CD4-positive, alpha-beta T cell (primary cell): Measurements from ENCODE around the gene DSE. TPM values are rescaled to one million over a fixed set of nuclear protein-coding genes. Genes with fewer than 3 reads are reported as not detected.
A peak's percentile ranks its signal among the peaks of the same experiment; 100 is the strongest.

Experiments used
- ATAC-seq: fragments of 200-7000 bp; cut with Tn5 transposase; one replicate; pipeline ENCODE4 v1.10.0; 2022; ENCODE audit warnings: mild to moderate bottlenecking; ENCODE audit not compliant: poor library complexity
- CTCF ChIA-PET: fragments of 350-600 bp; sonication (Branson Sonifier 250); formaldehyde crosslinking; loops from one replicate; lab custom pipeline; 2021; ENCODE audit warnings: antibody characterized with exemption, inconsistent platforms; lab: Charles Lee
- POLR2A ChIA-PET: fragments of 350-600 bp; sonication (Branson Sonifier 250); formaldehyde crosslinking; loops from one replicate; lab custom pipeline; 2021; ENCODE audit warnings: antibody characterized with exemption, inconsistent platforms; lab: Charles Lee
- DNase-seq, 14 experiments: peaks; one replicate each; pipeline ENCODE4 v3.0.0-alpha.2; 2013 to 2020; ENCODE audit warnings: mixed read lengths in 2 of 14
- H3K27ac ChIP-seq, 2 donors: one replicate each; pipeline versions ENCODE4 v1.5.1 to v1.7.0; 2013; ENCODE audit warnings: low read length in 2 of 2, low read depth in 1 of 2, mild to moderate bottlenecking in 1 of 2
- H3K27me3 ChIP-seq, 2 experiments: 1 replicate in 1 of 2; 2 replicates in 1 of 2; pipeline versions ENCODE4 v1.6.1 to v1.7.0; 2013; ENCODE audit warnings: low read length in 2 of 2, control low read depth in 1 of 2, mild to moderate bottlenecking in 1 of 2, moderate library complexity in 1 of 2; ENCODE audit not compliant: insufficient read depth in 2 of 2, control insufficient read depth in 1 of 2
- H3K36me3 ChIP-seq: one replicate; pipeline ENCODE4 v1.6.1; 2013; ENCODE audit warnings: low read length, control low read depth; ENCODE audit not compliant: insufficient read depth
- H3K4me1 ChIP-seq: one replicate; pipeline ENCODE4 v1.6.1; 2013; ENCODE audit warnings: low read length, control low read depth; ENCODE audit not compliant: insufficient read depth
- H3K4me3 ChIP-seq: one replicate; pipeline ENCODE4 v1.5.1; 2013; ENCODE audit warnings: mild to moderate bottlenecking, low read length, moderate library complexity
- H3K9me3 ChIP-seq, 2 experiments: 1 replicate in 1 of 2; 2 replicates in 1 of 2; pipeline versions ENCODE4 v1.6.1 to v1.7.0; 2013; ENCODE audit warnings: low read length in 2 of 2, mild to moderate bottlenecking in 2 of 2, control low read depth in 1 of 2, moderate library complexity in 1 of 2; ENCODE audit not compliant: control insufficient read depth in 1 of 2, insufficient read depth in 1 of 2
- H3K27ac Mint-ChIP-seq: one replicate; pipeline ENCODE4 v1.8.0; 2020; ENCODE audit warnings: mixed read lengths
- H3K27me3 Mint-ChIP-seq: one replicate; pipeline ENCODE4 v1.8.0; 2021; ENCODE audit warnings: mixed read lengths
- H3K36me3 Mint-ChIP-seq: one replicate; pipeline ENCODE4 v1.8.0; 2021; ENCODE audit warnings: low read depth, mixed read lengths
- H3K4me1 Mint-ChIP-seq: one replicate; pipeline ENCODE4 v1.8.0; 2021; ENCODE audit warnings: low read depth, mixed read lengths
- H3K4me3 Mint-ChIP-seq: one replicate; pipeline ENCODE4 v1.8.0; 2020; ENCODE audit warnings: mild to moderate bottlenecking, mixed read lengths
- H3K9me3 Mint-ChIP-seq: one replicate; pipeline ENCODE4 v1.8.0; 2020; ENCODE audit warnings: mixed read lengths
- intact Hi-C, 2 experiments: fragments of 100-400 bp; cut with DNase I in 1 of 2; cut with micrococcal nuclease in 1 of 2; formaldehyde crosslinking; loops; one replicate each; pipeline versions ENCODE4 v1.15.1 to v1.9.0; 2023 to 2025; cut with DNase I, micrococcal nuclease
- total RNA-seq, 174 experiments: library from RNA in 2 of 174; stranded (reverse) in 2 of 174; gene quantifications; one replicate each; pipeline ENCODE4 v1.2.3 and lab custom pipeline; 2021 to 2026
- TF ChIP-seq, protein P1 (sequence below): fragments of 200-600 bp; IDR thresholded peaks from one replicate; pipeline ENCODE4 v1.8.0; 2022; ENCODE audit warnings: antibody characterized with exemption, mild to moderate bottlenecking

The DSE gene
- total RNA-seq, 2 experiments from 2014 or later, result 7.5 to 8.0 TPM

DNA sequence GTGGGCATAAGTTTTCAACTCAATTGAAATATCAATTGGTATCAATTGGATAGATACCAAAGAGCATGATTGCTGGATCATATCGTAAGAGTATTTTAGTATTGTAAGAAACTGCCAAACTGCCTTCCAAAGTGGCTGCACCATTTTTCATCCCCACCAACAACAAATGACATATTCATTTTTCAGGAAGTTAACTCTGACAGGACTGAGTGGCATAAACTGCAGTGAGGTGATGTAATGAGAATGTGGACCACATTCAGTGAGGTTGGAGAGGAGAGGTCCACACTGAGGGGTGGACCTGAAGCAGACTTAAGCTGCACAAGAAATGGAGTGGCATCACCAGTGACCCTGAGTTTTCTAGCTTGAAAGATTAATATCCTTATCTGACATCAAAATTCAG lies 78.8 kb downstream of the DSE start:
- DNase-seq, result no peak
- H3K4me1 Mint-ChIP-seq, result peaks cover 7% of the 10 kb centered on the region
- intact Hi-C loops, result no loop called here
- no peaks in the 10 kb centered on the region for H3K9me3 ChIP-seq
- no peak overlapping the region for H3K4me3 ChIP-seq
- ChIA-PET CTCF (no interaction called here), POLR2A (no interaction called here)
- ATAC-seq, result no peak
- no peak overlapping the region for H3K4me3 Mint-ChIP-seq
- H3K4me1 ChIP-seq, result peaks cover 8% of the 10 kb centered on the region
- no peaks in the 10 kb centered on the region for H3K27me3 ChIP-seq
- no peaks in the 10 kb centered on the region for H3K36me3 Mint-ChIP-seq
- no peaks in the 10 kb centered on the region for H3K9me3 Mint-ChIP-seq
- H3K36me3 ChIP-seq, result no peaks in the 10 kb centered on the region
- peaks cover 4% of the 10 kb centered on the region for H3K27me3 Mint-ChIP-seq
- H3K27ac Mint-ChIP-seq, result no peak overlapping the region
- no peak overlapping the region for H3K27ac ChIP-seq
- TF ChIP-seq, protein P1, sequence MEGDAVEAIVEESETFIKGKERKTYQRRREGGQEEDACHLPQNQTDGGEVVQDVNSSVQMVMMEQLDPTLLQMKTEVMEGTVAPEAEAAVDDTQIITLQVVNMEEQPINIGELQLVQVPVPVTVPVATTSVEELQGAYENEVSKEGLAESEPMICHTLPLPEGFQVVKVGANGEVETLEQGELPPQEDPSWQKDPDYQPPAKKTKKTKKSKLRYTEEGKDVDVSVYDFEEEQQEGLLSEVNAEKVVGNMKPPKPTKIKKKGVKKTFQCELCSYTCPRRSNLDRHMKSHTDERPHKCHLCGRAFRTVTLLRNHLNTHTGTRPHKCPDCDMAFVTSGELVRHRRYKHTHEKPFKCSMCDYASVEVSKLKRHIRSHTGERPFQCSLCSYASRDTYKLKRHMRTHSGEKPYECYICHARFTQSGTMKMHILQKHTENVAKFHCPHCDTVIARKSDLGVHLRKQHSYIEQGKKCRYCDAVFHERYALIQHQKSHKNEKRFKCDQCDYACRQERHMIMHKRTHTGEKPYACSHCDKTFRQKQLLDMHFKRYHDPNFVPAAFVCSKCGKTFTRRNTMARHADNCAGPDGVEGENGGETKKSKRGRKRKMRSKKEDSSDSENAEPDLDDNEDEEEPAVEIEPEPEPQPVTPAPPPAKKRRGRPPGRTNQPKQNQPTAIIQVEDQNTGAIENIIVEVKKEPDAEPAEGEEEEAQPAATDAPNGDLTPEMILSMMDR, result no peak

DNA sequence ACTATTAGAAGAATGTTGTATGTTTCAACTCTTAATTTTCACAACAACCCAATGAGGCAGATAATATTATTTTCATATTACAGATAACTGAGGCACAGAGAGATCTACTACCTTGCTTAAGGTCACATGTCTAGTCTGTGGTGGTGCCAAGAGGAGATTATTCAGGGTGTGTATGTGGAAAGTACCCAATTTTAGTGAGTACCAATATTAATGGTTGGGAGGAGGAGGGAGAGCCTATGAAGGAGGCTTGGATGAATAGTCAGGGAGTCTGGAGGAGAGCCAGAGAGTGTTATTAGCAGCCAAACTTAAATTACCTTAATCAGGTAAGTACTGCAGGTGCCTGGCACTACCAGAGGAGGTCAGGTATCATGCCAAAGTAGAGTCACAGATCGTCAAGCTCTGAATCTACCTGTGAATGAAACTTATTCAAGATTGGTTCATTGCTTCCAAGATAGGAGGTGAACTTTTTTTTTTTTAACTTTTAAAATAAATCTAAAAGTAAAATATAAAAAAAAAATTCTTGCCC lies 79.5 kb downstream of the DSE start:
- Mint-ChIP-seq H3K27me3 (peaks cover 4% of the 10 kb centered on the region), H3K4me1 (no peaks in the 10 kb centered on the region), H3K9me3 (no peaks in the 10 kb centered on the region), H3K36me3 (no peaks in the 10 kb centered on the region), H3K4me3 (no peak overlapping the region), H3K27ac (no peak overlapping the region)
- H3K9me3 ChIP-seq, result no peaks in the 10 kb centered on the region
- POLR2A ChIA-PET, result interaction anchor here (0.7 kb wide), 1 partner anchor 121 kb away, joined by 3 read pairs; the partner anchor contains the start of gene RWDD1
- H3K27me3 ChIP-seq, result no peaks in the 10 kb centered on the region
- no peak overlapping the region for H3K27ac ChIP-seq
- CTCF ChIA-PET, result no interaction called here
- intact Hi-C loops, result no loop called here
- H3K4me1 ChIP-seq, result peaks cover under 1% of the 10 kb centered on the region
- no peak overlapping the region for H3K4me3 ChIP-seq
- TF ChIP-seq, protein P1, result no peak
- ATAC-seq, result no peak
- DNase-seq, result no peak
- H3K36me3 ChIP-seq, result no peaks in the 10 kb centered on the region

DNA sequence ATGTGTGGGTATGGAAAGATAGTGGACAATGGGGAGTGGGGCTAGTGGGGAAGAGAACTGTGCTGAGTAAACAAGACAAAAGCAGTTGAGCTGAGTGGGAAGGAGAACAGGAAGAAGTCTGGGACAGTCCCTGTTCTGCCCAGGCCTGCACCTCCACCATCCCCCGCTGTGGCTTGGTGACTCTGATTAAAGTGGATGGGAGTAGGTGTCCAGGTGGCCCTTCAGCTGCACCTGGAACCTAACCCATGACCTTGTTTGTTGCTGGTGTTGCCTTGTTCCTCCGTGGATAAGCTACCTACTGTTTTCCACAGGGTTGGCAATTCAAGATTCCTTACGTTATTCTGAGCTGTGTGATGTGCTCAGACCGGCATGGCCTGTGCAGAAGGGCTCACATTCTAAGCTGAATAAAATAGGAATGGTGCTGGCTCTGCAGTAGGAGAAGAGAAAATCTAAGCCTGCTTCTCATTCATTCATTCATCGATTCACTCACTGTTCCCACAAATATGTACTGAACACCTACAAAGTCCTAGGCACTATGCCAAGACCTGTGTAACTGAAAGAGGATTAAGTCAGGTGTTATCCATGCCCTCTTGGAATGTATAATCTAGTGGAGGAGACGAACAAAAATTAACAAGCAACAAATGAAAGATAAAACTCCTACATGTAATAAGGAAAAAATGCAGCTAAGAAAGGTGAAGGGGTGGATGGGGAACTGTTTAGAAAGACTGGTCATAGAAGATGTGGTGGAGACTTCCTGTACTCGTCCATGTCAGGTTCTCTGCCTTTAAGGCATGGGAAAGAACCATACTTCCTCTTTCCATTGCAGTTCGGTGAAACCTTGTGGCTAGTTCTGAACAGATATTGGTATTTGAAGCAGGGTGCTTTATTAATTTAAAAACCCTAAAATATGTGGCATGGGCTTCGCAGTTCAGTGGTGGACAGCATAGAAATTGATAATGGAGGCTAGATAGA lies 80.3 kb downstream of the DSE start:
- peaks cover 7% of the 10 kb centered on the region for H3K27me3 Mint-ChIP-seq
- H3K27ac Mint-ChIP-seq, result no peak overlapping the region
- Histone ChIP-seq H3K27ac (no peak overlapping the region), H3K9me3 (no peaks in the 10 kb centered on the region), H3K4me1 (no peaks in the 10 kb centered on the region), H3K36me3 (no peaks in the 10 kb centered on the region), H3K27me3 (no peaks in the 10 kb centered on the region), H3K4me3 (no peak overlapping the region)
- ATAC-seq, result no peak
- DNase-seq, result peak in 2 of 14 experiments; percentile 31 to 39
- H3K4me3 Mint-ChIP-seq, result no peak overlapping the region
- ChIA-PET CTCF (no interaction called here), POLR2A (interaction anchor here (0.7 kb wide), 1 partner anchor 120 kb away, joined by 3 read pairs; the partner anchor contains the start of gene RWDD1)
- no peaks in the 10 kb centered on the region for H3K9me3 Mint-ChIP-seq
- TF ChIP-seq, protein P1, result no peak
- intact Hi-C loops, result no loop called here
- no peaks in the 10 kb centered on the region for H3K4me1 Mint-ChIP-seq
- no peaks in the 10 kb centered on the region for H3K36me3 Mint-ChIP-seq
